ENCODE measurements around the gene ARHGEF26.

Gene ARHGEF26

GRCh38 chr3:154164387-154164786, 43.2 kb downstream of the ARHGEF26 start:
- DNase-seq: no peak

DNA sequence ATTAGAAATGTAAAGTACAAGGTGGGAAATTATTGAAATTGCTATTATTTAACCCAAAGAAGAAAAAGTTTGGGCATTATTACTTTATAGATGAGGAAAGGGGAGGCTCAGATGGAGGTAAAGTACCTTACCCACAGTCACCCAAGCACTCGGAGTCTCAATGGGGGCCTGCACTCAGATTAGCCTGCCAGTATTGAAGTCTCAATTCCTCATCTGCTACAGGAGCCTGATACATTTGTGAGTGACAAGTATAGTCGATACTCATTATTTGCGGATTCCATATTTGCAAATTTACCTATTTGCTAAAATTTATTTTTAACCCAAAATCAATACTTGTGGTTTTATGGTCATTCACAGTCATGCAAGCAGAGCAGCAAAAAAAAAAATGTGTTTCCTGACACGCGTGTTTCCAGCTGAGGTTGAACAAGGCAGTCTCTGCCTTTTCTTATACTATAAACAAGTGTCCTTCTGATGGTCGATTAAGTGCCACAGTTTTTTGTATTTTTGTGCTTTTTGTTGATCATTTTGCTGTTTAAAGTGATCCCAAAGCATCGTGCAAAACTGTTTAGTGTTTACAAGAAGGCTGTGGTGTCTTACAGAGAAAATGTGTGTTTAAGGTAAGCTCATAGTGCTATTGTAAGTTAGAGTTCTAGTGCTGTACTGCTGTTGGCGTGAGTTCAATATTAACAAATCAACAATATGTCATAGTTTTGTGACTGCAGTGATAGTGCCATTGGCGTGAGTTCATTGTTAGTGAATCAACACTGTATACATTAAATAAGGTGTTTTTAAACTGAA, 48.0 kb downstream of the ARHGEF26 start:
- no peak for DNase-seq

DNA sequence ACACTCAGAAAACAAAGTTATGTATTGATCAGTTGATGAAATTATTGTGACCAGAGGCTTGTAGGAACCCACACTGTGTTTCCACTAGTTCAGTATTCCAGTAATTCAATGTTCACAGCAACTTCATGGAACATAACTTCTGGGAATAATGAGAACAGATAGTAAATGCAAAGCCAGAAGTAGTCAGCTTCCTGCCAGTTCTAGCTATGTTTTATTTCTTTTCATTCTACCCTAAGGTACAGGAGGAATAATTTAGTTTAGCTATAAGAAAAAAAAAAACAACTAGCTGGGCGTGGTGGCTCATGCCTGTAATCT, 48.6 kb downstream of the ARHGEF26 start:
- no peak for DNase-seq

DNA sequence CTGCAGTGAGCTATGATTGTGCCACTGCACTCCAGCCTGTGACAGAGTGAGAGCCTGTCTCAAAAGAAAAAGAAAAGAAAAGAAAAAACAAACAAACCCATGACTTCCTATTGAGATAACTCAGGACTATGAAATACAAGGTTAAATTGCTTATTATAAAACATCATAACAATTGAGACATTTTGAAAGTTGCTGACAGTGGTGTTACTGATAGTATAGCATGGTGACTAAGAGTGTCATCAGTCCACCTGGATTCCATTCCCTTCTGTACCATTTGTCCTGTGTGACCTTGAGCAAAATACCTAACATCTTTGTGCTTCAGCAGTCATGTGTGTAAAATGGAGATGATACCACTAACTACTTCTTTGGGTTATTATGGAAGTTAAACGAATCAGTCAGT, 49.1 kb downstream of the ARHGEF26 start:
- no peak for DNase-seq

DNA sequence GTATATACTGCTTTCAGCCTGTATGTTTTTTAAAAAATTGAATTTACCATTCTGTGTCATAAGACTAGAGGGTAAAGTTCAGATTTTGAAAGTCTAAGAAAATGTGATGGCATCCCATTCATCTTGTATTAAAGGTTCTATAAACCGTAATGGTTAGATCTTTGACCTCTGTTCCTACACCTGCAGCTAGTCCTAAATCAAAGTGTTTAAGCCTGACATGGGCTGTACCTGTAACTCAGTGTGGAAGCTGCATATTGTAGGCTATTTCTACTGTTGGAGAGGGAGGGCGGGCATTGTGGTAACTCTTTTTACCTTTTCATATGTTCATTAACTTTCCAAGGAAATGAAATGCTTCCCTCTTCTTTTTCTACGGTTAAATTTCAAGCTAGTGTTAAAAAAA, 53.9 kb downstream of the ARHGEF26 start:
- no peak for DNase-seq

- no peak for DNase-seq
Measured at GRCh38 chr3:154176036-154176435, 54.8 kb downstream of the ARHGEF26 start.

DNA sequence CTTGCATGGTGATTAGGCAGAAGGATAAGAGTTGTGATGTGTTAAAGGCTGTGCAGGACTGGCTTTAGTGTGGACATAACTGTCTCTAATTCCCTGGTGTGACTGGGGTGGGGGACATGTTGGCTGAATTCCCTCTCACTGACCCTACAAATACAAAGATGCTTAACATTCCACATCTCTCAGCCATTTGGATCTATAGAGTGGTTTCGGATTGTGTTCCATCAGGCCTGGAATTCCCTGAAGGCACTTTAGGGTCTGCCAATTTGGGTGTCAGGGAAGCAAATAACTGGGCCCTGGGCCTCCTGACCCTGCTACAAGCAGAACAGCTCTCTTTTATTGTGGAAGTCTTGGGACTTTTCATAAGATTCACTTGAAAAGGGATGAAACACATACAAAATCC, 56.2 kb downstream of the ARHGEF26 start:
- no peak for DNase-seq

DNA sequence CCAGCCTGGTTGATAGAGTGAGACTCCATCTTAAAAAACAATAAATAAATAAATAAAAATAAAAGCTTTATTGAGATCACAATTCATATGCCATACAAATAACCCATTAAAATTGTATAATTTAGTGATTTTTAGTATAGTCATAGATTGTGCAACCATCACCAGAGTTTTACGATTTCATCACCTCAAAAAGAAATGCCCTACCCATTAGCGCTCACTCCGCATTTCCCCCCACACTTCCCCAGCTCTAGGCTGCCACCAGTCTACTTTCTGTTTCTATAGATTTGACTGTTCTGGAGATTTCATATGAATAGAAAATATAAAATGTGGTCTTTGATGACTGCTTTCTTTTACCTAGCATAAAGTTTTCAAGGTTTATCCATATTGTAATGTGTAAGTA, 57.0 kb downstream of the ARHGEF26 start:
- DNase-seq: no peak

- DNase-seq: no peak
Measured at GRCh38 chr3:154180836-154181691, 59.9 kb downstream of the ARHGEF26 start.

DNA sequence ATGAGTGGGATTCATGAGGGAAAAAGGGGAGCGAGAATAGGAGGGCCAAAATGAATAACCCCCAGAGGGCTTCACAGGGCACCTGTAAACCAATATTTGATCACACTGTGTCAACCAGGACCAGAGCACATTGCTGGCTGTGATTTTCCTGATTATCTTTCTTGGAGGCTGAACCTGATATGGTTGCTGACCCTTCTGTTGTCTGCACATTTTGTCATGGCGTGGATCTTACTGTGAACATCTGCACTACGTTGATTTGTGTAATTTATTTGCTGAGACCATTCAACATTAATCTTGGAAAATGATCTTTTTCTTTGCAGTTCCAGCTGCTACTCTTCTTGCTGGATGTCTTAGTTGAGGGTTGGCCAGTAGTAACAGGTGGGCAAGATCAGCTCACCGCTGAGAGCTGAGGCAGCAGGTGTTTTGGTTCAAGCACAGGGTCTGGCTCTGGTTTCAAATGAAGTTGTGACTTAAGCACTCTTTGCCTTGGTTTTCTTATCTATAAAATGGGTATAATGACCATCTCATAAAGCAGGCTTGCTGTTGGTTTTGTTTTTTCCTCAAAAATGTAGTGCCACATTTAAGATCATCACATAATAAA, 61.2 kb downstream of the ARHGEF26 start:
- no peak for DNase-seq

- no peak for DNase-seq
Measured at GRCh38 chr3:154182975-154183374, 61.8 kb downstream of the ARHGEF26 start.

- DNase-seq: no peak
Measured at GRCh38 chr3:154184582-154184981, 63.4 kb downstream of the ARHGEF26 start.

DNA sequence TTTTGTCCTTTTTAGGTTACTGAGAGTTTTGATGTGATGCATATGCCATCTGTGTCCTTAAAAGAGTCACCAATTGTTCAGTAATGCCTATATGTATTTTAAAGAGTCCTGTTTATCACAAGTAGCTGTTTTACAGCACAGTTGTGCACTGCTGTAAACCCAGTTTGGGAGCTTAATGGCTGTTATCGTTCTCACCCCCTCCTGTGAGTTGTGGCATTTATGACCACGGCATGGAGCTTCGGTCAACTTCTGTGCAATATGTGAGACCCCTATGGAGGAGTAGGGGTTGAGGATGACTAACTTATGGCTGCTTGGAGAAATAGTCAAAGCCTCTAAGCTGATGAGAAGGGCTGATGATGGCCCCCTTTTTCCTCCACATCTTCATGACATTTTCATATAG, 67.2 kb downstream of the ARHGEF26 start:
- DNase-seq: no peak

DNA sequence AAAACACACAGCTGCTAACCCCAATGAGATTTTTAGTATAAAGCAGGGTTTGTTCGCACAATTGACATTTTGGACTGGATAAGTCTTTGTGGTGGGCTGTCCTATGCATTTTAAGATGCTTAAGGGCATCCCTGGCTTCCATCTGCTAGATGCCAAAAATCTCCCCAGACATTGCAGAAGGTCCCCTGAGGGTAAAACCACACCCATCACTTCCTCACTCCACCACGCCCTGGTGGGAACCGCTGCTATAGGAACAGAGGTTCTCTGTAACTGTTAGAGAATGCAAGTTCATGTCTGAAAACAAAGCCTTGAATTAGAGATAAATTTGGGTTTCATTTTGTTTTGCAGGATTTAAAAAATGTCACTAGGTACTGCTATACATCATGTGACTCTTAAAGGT, 67.7 kb downstream of the ARHGEF26 start:
- no peak for DNase-seq

- DNase-seq: no peak
Measured at GRCh38 chr3:154191520-154191919, 70.3 kb downstream of the ARHGEF26 start.

GRCh38 chr3:154192225-154192624, 71.0 kb downstream of the ARHGEF26 start:
- DNase-seq: no peak

DNA sequence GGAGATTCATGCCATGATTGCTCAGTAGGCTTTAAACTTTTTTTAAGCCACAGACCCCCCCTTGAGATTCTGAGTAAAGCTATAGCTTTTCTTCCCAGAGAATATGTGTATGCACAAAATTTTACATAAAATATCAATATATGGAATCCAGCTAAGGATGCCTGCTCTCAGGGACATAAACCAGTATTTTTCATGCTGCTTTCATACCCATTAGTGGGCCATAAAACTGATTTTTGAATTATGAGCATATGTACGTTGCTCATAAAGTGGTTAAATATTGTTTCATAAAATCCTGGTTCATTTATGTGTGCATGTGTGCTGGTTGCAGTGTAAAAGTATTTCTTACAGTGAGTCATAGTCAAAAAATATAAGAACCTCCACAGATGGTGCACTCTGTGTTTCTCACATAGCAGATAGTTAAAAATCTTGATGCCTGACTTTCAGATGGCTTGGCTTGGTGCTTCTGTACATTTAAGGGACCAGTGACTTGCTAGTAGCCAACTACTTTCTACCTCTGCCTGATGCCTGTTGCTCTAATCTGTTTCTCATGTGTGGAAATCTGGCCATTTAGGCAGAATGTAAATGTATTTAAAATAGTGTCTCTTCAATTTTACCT, 71.9 kb downstream of the ARHGEF26 start:
- no peak for DNase-seq

DNA sequence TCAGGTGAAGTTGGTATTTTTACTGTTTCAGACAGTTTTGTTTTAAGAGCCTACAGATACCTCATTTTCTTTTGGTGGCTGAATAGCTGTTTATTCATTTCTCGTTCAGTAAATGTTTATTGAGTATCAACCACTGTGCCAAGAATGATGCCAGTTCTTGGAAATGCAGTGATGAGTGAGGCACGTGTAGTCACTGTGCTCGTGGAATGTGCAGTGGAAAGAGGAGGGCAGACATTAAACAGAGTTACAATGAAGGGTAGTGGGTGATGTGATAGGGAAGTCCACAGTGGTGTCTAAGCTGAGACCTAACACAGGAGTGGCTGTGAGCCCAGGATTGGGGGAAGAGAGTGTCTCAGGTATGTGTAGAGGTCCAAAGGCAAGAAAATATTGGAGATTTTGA, 73.7 kb downstream of the ARHGEF26 start:
- DNase-seq: no peak

DNA sequence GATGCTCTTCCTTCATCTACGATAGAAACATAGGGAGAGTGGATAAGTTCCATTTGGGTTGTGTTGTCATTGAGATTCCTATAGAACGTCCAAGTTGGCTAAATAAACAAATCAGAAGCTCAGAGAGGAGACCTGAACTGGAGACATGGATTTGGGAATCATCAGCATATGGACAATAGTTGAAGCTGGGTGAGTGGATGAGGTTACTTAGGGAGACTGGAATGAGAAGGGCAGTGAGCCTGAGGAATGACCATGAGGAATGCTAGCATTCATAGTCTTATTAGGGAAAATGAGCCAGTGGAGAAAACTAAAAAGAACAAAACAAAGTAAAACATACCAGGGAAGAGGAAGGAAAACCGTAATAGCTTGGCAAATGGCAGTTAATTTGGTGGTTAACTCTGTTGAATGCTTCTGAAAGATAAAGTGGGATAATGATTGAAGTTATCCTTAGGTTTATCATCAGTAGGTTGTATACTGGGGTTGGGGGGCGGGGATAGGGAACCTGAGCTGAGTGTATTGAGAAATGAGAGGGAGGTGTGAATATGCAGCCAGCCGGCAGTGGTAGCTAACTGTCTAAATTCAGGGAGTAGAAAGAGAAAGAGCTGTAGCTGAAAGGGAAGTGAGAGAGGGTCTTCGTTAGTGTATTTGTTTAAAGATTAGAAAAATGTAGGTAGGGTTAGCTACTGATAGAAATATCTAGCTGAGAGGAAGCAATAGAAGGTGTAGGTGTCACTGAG, 74.6 kb downstream of the ARHGEF26 start:
- DNase-seq: no peak

DNA sequence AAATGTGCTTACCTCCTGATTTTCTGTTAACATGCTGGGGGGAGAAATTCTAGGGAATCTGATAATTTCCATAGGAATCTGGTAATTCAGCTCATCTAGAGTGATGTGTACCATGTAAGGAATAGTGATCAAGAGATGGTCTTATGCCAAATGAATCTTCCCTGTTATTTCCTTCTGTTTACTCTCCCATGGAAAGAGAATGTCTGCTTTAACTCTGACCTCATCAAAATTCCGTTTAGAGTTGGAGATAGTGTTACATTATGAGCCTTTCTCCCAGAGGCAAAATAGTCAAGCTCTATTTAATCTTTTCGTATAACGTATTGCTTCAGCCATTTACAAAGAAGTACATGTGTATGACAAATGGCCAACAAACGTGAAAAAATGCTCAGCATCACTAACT, 76.6 kb downstream of the ARHGEF26 start:
- DNase-seq: no peak

- DNase-seq: no peak
Measured at GRCh38 chr3:154209499-154209898, 88.3 kb downstream of the ARHGEF26 start.

- DNase-seq: no peak
Measured at GRCh38 chr3:154210986-154211385, 89.8 kb downstream of the ARHGEF26 start.

- no peak for DNase-seq
Measured at GRCh38 chr3:154214306-154214705, 93.1 kb downstream of the ARHGEF26 start.
